Measurements from ENCODE around the gene VPS13C.
"Not testable (repeated sequence)": the region's sequence is repeated elsewhere in the genome, so short reads cannot be mapped to it uniquely, and the experiment has no call there.

The VPS13C gene

DNA sequence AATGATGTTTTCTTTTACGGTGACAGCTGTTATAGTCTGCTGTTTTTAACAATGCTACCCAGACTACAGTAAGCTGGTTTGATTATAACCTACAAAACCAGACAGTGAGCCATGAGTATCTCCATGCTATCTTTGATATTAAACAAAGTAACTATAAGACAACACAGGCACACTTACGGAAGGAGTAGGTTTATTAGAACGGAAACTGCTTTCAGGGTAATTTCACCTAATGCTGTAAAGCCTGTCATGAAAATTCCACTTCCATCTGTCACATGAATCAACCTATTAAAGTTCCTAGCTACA, 33.0 kb downstream of the VPS13C start:
- Histone ChIP-seq H3K27me3 (ENCODE audit: insufficient read depth, low read depth, severe bottlenecking) (no peaks in the 10 kb centered on the region), H3K4me3 (ENCODE audit: low read depth, low read length) (no peak overlapping the region), H3K27ac (no peak overlapping the region), H3K36me3 (no peaks in the 10 kb centered on the region), H3K9me3 (ENCODE audit: severe bottlenecking) (no peaks in the 10 kb centered on the region)
- no peak for DNase-seq
- TF ChIP-seq, protein P1, sequence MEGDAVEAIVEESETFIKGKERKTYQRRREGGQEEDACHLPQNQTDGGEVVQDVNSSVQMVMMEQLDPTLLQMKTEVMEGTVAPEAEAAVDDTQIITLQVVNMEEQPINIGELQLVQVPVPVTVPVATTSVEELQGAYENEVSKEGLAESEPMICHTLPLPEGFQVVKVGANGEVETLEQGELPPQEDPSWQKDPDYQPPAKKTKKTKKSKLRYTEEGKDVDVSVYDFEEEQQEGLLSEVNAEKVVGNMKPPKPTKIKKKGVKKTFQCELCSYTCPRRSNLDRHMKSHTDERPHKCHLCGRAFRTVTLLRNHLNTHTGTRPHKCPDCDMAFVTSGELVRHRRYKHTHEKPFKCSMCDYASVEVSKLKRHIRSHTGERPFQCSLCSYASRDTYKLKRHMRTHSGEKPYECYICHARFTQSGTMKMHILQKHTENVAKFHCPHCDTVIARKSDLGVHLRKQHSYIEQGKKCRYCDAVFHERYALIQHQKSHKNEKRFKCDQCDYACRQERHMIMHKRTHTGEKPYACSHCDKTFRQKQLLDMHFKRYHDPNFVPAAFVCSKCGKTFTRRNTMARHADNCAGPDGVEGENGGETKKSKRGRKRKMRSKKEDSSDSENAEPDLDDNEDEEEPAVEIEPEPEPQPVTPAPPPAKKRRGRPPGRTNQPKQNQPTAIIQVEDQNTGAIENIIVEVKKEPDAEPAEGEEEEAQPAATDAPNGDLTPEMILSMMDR (IDR thresholded peaks at IDR 0.05; ENCODE audit: low read depth, low read length), result no peak

DNA sequence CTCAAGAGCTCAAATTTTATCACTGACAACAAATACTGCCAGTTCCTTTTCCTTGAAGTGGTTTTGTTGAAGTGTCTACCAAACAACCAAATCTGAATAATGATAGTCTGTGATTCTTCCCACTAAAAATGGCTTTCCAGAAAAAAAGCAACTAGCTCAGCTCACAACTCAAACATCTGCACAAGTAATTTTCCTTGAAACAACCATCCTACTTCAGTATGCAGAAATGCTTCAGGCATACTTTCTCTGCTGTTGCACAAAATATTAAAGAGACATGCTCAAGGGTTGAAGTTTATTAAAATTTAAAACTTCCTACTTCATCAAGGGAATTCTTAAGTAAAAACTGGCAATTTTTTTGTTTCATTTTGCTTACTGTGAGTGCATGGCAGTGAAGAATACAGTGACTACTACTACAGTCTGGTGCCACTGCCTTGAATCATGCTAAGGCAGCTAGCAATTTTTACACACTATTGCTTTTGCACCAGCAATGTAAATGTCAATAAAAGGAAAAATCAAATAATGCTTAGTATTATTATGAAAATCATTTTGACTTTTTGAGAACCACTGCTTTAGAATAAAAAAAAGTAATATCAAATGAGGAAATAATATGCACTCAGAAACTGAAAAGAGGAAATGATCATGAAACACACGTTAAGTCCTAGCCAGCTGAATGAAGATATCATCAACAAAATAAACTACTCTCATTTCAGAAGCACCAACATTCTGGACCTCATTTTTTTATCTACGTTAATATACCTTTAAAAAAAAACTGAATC, 33.6 kb downstream of the VPS13C start:
- Histone ChIP-seq H3K9me3 (ENCODE audit: severe bottlenecking) (no peaks in the 10 kb centered on the region), H3K27ac (no peak overlapping the region), H3K36me3 (no peaks in the 10 kb centered on the region), H3K4me3 (ENCODE audit: low read depth, low read length) (no peak overlapping the region), H3K27me3 (ENCODE audit: insufficient read depth, low read depth, severe bottlenecking) (no peaks in the 10 kb centered on the region)
- TF ChIP-seq, protein P1 (IDR thresholded peaks at IDR 0.05; ENCODE audit: low read depth, low read length), result no peak
- no peak for DNase-seq

DNA sequence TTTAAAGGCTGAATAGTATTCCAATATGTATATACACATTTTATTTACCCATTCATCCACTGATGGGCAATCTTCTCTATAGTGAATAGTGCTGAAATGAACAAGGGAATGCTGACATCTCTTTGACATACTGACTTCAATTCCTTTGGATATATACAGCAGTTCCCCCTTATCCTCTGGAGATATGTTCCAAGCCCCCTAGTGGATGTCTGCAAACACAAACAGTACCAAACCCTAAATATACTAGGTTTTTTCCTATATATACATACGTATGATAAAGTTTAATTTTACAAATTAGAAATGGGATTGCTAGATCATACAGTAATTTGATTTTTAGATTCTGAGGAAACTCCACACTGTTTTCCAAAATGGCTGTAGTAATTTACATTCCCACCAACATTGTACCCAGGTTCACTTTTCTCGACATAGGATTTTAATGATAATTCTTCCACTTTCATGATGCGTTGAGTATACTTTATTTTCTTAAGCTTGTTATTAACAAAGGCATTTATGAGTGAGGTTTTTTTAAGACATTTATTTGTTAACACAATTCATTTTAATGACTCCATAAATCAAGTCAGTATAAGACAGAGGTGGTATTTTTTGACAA, 38.2 kb downstream of the VPS13C start:
- H3K27ac ChIP-seq, result no peak overlapping the region
- 0 out of 2 replicates have a peak, but pooled peaks cover 5% of the 10 kb centered on the region for H3K36me3 ChIP-seq
- peak; percentile 6 for DNase-seq
- no peaks in the 10 kb centered on the region for H3K27me3 ChIP-seq (ENCODE audit: insufficient read depth, low read depth, severe bottlenecking)
- no peak overlapping the region for H3K4me3 ChIP-seq (ENCODE audit: low read depth, low read length)
- TF ChIP-seq, protein P1 (IDR thresholded peaks at IDR 0.05; ENCODE audit: low read depth, low read length), result peak; percentile 29; the same call in 1 of the 2 replicates
- peaks cover 2% of the 10 kb centered on the region for H3K9me3 ChIP-seq (ENCODE audit: severe bottlenecking)

DNA sequence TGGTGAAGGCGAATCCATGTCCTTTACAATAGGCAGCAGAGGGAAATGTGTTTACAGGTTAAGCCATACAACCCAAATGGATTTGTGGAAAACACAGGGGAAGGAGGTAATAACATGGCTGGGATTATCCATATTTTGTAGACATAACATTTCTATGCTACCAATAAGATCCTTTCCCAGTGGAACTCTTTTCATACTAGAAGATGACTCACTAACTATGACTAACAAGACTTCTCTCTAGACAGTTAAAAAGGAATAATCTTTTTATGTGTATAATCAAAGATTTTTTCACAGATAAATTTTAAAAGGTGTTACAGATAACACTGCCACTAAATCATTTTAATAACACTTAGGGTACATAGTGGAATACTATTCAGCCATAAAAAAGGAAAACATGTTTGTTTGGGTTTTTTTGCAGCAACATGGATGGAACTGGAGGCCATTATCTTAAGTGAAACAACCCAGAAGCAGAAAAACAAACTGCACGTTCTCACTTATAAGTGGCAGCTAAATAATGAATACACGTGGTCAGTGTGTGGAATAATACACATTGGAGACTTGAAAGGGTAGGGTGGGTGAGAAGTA, 39.6 kb downstream of the VPS13C start:
- H3K27ac ChIP-seq, result no peak overlapping the region
- TF ChIP-seq, protein P1 (IDR thresholded peaks at IDR 0.05; ENCODE audit: low read depth, low read length), result no peak
- 0 out of 2 replicates have a peak, but pooled peaks cover 5% of the 10 kb centered on the region for H3K36me3 ChIP-seq
- no peak for DNase-seq
- no peak overlapping the region for H3K4me3 ChIP-seq (ENCODE audit: low read depth, low read length)
- H3K9me3 ChIP-seq (ENCODE audit: severe bottlenecking), result peaks cover 2% of the 10 kb centered on the region
- no peaks in the 10 kb centered on the region for H3K27me3 ChIP-seq (ENCODE audit: insufficient read depth, low read depth, severe bottlenecking)

DNA sequence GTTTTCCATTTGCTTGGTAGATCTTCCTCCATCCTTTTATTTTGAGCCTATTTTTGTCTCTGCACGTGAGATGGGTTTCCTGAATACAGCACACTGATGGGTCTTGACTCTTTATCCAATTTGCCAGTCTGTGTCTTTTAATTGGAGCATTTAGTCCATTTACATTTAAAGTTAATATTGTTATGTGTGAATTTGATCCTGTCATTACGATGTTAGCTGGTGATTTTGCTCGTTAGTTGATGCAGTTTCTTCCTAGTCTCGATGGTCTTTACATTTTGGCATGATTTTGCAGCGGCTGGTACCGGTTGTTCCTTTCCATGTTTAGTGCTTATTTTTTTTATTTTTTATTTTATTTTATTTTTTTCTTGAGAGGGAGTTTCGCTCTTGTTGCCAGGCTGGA, 54.9 kb downstream of the VPS13C start:
- not testable (repeated sequence) for H3K9me3 ChIP-seq (ENCODE audit: severe bottlenecking); DNase-seq; H3K4me3 ChIP-seq (ENCODE audit: low read depth, low read length); H3K27me3 ChIP-seq (ENCODE audit: insufficient read depth, low read depth, severe bottlenecking); H3K27ac ChIP-seq
- H3K36me3 ChIP-seq, result peaks cover 16% of the 10 kb centered on the region

DNA sequence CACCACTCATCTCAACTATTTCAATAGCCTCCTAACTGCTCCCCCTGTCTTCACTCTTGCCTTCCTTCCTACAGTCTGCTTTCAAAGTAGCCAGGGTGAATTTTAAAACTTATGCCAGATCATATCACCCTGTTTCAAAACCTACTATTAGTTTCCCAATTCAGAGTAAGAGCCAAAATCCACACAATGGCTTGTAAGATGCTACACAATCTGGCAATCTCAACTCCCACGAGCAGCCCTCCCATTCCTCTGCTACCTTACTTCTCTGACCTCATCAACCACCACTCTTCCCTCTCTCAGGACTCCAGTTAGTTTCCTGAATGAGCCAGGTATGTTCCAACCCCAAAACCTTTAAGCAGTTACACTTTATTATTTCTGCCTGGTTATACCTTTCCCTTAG, 62.5 kb downstream of the VPS13C start:
- TF ChIP-seq, protein P1 (IDR thresholded peaks at IDR 0.05; ENCODE audit: low read depth, low read length), result no peak
- Histone ChIP-seq H3K9me3 (ENCODE audit: severe bottlenecking) (no peaks in the 10 kb centered on the region), H3K27me3 (ENCODE audit: insufficient read depth, low read depth, severe bottlenecking) (no peaks in the 10 kb centered on the region), H3K27ac (no peak overlapping the region), H3K36me3 (no peaks in the 10 kb centered on the region; the same call in 1 of the 2 replicates), H3K4me3 (ENCODE audit: low read depth, low read length) (no peak overlapping the region)
- no peak for DNase-seq

All from WERI-Rb-1 (cell line).